Karpas-422 (cell line): ENCODE data around the gene ACO2. TPM values are rescaled to one million over a fixed set of nuclear protein-coding genes. Genes with fewer than 3 reads are reported as not detected.

Source experiments
- DNase-seq: peaks from one replicate; pipeline ENCODE4 v3.0.0-alpha.2; 2015
- H2AFZ ChIP-seq: fragments of 200-600 bp; sonication (generic); 2 replicates; pipeline ENCODE4 v1.6.1; 2014; ENCODE audit warnings: antibody characterized with exemption, low read length, mixed read lengths
- H3K27ac ChIP-seq: fragments of 200-600 bp; sonication (generic); 2 replicates; pipeline ENCODE4 v1.5.1; 2014; ENCODE audit warnings: mild to moderate bottlenecking, low read length, moderate library complexity
- H3K27me3 ChIP-seq: fragments of 200-600 bp; sonication (generic); 2 replicates; pipeline ENCODE4 v1.6.1; 2014; ENCODE audit warnings: low read length, mixed read lengths
- H3K36me3 ChIP-seq: fragments of 200-600 bp; sonication (generic); 2 replicates; pipeline ENCODE4 v1.6.1; 2014; ENCODE audit warnings: low read length, mixed read lengths; ENCODE audit not compliant: insufficient read depth
- H3K4me1 ChIP-seq: fragments of 200-600 bp; sonication (generic); 2 replicates; pipeline ENCODE4 v1.6.1; 2014; ENCODE audit warnings: mild to moderate bottlenecking, low read length, mixed read lengths
- H3K4me2 ChIP-seq: fragments of 200-600 bp; sonication (generic); 2 replicates; pipeline ENCODE4 v1.6.1; 2014; ENCODE audit warnings: low read length, low read depth, mild to moderate bottlenecking; ENCODE audit not compliant: poor library complexity, severe bottlenecking
- H3K4me3 ChIP-seq: fragments of 200-600 bp; sonication (generic); 2 replicates; pipeline ENCODE4 v1.5.1; 2014; ENCODE audit warnings: mild to moderate bottlenecking, antibody characterized with exemption, low read length, mixed read lengths
- H3K79me2 ChIP-seq: fragments of 200-600 bp; sonication (generic); 2 replicates; pipeline ENCODE4 v1.6.1; 2014; ENCODE audit warnings: mild to moderate bottlenecking, low read length, mixed read lengths
- H3K9ac ChIP-seq: fragments of 200-600 bp; sonication (generic); 2 replicates; pipeline ENCODE4 v1.6.0; 2014; ENCODE audit warnings: low read length
- H3K9me2 ChIP-seq: fragments of 200-600 bp; sonication (generic), shearing (Covaris generic); replicated peaks from 2 replicates; pipeline ENCODE4 v1.6.0; 2014; ENCODE audit warnings: mild to moderate bottlenecking, low read length, moderate library complexity; ENCODE audit not compliant: insufficient read depth
- H3K9me3 ChIP-seq: fragments of 300-700, 200-600 bp; sonication (generic); 2 replicates; pipeline ENCODE4 v1.6.1; 2014; ENCODE audit warnings: low read length, mixed read lengths
- H4K20me1 ChIP-seq: fragments of 200-600 bp; sonication (generic); 2 replicates; pipeline ENCODE4 v1.6.1; 2014; ENCODE audit warnings: mild to moderate bottlenecking, antibody characterized with exemption, low read length, low read depth; ENCODE audit not compliant: insufficient read depth
- total RNA-seq: library from RNA; depleted of rRNA; stranded (reverse); fragments of >200 nt; shearing (Covaris generic); gene quantifications from 2 replicates; pipeline ENCODE4 v1.2.3, GENCODE V29; 2014; ENCODE audit warnings: low replicate concordance

ACO2 gene
- total RNA-seq, 1 experiment from 2014 or later, result 67.7 TPM

DNA sequence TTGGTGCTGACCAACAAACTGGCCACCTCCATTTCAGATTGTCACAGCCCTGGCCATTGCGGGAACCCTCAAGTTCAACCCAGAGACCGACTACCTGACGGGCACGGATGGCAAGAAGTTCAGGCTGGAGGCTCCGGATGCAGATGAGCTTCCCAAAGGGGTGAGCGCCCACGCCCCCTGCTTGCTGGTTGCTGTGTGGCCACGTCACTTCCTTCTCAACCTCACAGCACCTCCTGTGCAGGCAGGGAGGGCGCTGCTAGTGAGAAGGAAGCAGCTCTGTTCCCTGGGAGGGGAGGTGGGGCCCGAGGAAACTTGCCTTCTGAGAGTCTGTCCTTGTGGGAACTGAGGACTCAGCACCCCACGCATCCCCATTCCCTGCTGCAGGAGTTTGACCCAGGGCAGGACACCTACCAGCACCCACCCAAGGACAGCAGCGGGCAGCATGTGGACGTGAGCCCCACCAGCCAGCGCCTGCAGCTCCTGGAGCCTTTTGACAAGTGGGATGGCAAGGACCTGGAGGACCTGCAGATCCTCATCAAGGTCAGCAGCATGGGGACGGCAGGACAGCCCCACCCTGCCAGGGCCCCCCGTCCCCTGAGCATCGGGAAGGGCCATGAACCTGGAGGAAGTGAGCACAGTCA, 56.0 kb downstream of the ACO2 start:
- Histone ChIP-seq H2AFZ (no peak overlapping the region), H3K4me3 (no peak overlapping the region), H3K9me2 (no peaks in the 10 kb centered on the region), H3K9me3 (no peaks in the 10 kb centered on the region), H3K79me2 (no peaks in the 10 kb centered on the region), H3K27ac (0 out of 2 replicates have a peak overlapping the region, but pooled peaks have one; percentile 4), H3K27me3 (no peaks in the 10 kb centered on the region), H3K4me2 (no peak overlapping the region), H4K20me1 (0 out of 2 replicates have a peak, but pooled peaks cover 7% of the 10 kb centered on the region), H3K4me1 (peaks cover 15% of the 10 kb centered on the region), H3K9ac (0 out of 2 replicates have a peak overlapping the region, but pooled peaks have one; percentile 28), H3K36me3 (peaks cover 18% of the 10 kb centered on the region)
- peak; percentile 81 for DNase-seq

DNA sequence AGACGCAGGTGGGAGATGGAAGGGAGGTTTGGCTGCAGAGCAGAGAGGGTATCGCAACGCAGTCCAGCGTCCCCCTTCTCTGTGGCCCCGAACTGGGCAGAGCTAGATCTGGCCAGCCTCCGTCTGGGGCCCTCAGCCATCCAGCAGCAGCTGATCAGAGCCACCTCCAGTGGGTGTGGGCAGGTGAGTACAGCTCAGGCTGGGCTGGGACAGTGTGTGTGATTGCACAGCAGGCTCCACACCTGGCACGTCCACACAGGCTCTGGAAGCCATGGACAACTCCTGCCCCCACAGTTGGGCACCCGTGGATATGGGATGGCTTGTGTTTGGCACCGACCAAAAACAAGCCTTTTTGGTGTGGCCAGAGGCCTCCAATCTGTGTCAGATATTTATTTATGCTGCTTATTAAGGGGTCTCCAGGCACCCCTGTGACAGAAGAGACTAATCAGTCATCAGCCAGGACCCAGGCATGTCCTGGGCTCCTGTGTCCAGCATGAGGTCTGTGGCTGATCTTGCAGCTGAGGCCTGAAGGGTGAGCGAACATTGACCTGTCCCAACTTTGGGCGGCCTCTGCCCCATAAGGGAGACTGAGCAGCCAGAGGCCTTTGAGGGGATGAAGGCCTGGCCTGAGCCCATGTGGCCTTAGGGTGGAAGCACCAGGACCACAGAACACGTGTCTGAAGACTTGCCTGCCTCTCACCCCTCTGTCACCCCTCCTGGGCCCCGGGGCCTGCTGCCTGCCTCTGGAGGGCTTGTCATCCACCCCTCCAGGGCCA, 56.7 kb downstream of the ACO2 start:
- Histone ChIP-seq H3K36me3 (peaks cover 20% of the 10 kb centered on the region), H3K9ac (0 out of 2 replicates have a peak overlapping the region, but pooled peaks have one; percentile 28), H3K4me3 (no peak overlapping the region)

DNA sequence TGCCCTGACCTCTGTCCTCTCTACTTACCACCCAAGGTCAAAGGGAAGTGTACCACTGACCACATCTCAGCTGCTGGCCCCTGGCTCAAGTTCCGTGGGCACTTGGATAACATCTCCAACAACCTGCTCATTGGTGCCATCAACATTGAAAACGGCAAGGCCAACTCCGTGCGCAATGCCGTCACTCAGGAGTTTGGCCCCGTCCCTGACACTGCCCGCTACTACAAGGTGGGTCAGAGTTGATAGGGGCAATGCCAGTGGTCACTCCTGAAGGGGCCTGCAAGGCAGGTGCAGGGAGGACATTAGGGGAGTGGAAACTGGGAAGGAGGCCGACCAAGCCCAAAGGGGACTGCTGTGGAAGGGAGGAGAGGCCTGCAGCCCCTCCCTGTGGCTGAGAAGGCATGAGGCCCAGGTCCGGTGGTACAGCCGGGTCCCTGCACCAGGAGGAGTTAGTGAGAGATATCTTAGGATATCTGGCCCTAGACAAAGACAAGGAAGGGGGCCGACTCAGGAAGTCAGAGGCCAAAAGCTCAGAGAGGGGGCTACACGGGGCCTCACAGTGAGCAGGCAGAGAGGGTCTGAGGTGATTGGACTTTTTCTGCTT, 57.4 kb downstream of the ACO2 start:
- Histone ChIP-seq H4K20me1 (0 out of 2 replicates have a peak, but pooled peaks cover 7% of the 10 kb centered on the region), H3K36me3 (peaks cover 27% of the 10 kb centered on the region), H3K9me2 (no peaks in the 10 kb centered on the region), H3K4me1 (peaks cover 15% of the 10 kb centered on the region), H3K4me3 (no peak overlapping the region), H2AFZ (no peak overlapping the region), H3K27ac (no peak overlapping the region), H3K27me3 (no peaks in the 10 kb centered on the region), H3K79me2 (0 out of 2 replicates have a peak, but pooled peaks cover 3% of the 10 kb centered on the region), H3K9me3 (no peaks in the 10 kb centered on the region), H3K4me2 (no peak overlapping the region), H3K9ac (no peak overlapping the region)
- no peak for DNase-seq

More for the DNA sequence above, 56.7 kb downstream of the ACO2 start:
- H4K20me1 ChIP-seq, result 0 out of 2 replicates have a peak, but pooled peaks cover 7% of the 10 kb centered on the region
- H3K9me3 ChIP-seq, result no peaks in the 10 kb centered on the region
- no peaks in the 10 kb centered on the region for H3K9me2 ChIP-seq
- no peak overlapping the region for H3K4me2 ChIP-seq
- peak; percentile 44 for DNase-seq
- H2AFZ ChIP-seq, result no peak overlapping the region
- no peaks in the 10 kb centered on the region for H3K27me3 ChIP-seq
- H3K27ac ChIP-seq, result no peak overlapping the region
- no peaks in the 10 kb centered on the region for H3K79me2 ChIP-seq
- peaks cover 15% of the 10 kb centered on the region for H3K4me1 ChIP-seq

DNA sequence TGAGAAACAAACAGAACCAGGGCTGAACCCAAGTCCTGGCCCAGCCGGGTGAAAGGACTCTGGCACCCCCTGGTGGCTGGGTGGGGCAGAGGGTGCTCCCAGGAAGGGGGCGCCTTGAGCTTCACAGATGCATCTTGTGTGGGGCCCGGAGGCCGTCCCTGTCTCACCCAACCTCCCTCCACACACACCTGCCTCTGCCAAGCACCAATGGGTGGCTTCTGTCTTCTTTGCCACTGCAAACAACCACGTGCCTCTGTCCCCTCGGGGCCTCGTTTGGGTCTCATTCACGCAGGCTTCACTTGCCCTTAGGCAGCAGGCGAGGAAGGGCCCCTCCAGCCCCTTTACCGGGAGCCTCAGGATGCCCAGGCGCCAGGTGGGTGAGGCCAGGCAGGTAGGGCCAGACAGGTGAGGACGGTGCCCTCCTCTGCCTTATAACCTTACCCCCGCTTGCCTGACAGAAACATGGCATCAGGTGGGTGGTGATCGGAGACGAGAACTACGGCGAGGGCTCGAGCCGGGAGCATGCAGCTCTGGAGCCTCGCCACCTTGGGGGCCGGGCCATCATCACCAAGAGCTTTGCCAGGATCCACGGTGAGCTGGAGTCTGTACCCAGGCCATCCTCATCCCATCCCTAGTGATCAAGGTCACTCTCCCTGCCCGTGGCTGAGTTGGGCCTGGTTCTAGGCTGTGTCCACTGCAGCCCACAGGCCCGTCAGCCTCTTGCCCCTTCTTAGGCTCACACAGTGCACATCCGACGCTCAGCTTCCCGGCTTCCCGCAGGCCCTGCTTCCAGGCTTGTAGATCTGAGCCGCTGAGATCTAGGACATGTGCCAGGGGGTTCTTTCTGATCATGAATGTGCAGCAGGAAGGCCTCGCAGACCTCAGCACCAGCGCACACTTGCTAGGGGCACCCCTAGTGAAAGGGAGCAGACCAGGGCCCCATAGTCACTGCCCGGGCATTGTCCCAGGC, 58.2 kb downstream of the ACO2 start:
- DNase-seq, result peak; percentile 90
- H3K27ac ChIP-seq, result no peak overlapping the region

DNA sequence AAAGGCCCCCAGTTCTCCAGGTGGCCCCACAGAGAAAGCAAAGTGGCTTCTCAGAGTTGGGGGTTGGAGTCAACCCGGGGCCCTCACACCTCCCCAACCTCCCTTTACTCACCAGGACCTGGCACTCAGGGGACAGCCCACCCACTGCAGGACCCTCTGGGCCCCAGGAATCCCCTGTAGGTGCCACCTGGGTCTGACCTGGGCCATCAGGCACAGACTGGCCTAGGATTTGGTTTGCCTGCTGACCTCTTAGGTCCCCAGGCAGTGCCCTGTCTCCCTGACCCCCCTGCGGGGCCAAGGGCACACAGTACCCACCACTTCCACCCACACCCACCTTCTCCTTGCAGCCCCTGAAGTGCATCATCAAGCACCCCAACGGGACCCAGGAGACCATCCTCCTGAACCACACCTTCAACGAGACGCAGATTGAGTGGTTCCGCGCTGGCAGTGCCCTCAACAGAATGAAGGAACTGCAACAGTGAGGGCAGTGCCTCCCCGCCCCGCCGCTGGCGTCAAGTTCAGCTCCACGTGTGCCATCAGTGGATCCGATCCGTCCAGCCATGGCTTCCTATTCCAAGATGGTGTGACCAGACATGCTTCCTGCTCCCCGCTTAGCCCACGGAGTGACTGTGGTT, 59.3 kb downstream of the ACO2 start:
- H2AFZ ChIP-seq, result no peak overlapping the region
- no peaks in the 10 kb centered on the region for H3K9me2 ChIP-seq
- H3K36me3 ChIP-seq, result peaks cover 43% of the 10 kb centered on the region
- H3K4me3 ChIP-seq, result no peak overlapping the region
- DNase-seq, result no peak
- H3K27ac ChIP-seq, result no peak overlapping the region
- no peaks in the 10 kb centered on the region for H3K27me3 ChIP-seq
- H3K4me1 ChIP-seq, result peaks cover 15% of the 10 kb centered on the region
- peaks cover 12% of the 10 kb centered on the region; the same call in 1 of the 2 replicates for H3K79me2 ChIP-seq
- peaks cover 10% of the 10 kb centered on the region; the same call in 1 of the 2 replicates for H4K20me1 ChIP-seq
- H3K9me3 ChIP-seq, result no peaks in the 10 kb centered on the region
- no peak overlapping the region for H3K4me2 ChIP-seq
- H3K9ac ChIP-seq, result no peak overlapping the region

More for the DNA sequence above, 58.2 kb downstream of the ACO2 start:
- no peak overlapping the region for H3K4me2 ChIP-seq
- H3K9ac ChIP-seq, result no peak overlapping the region
- H3K9me2 ChIP-seq, result no peaks in the 10 kb centered on the region
- no peaks in the 10 kb centered on the region for H3K9me3 ChIP-seq
- peaks cover 15% of the 10 kb centered on the region for H3K4me1 ChIP-seq
- H3K27me3 ChIP-seq, result no peaks in the 10 kb centered on the region
- H3K36me3 ChIP-seq, result peaks cover 34% of the 10 kb centered on the region
- H3K4me3 ChIP-seq, result no peak overlapping the region
- H2AFZ ChIP-seq, result no peak overlapping the region
- peaks cover 5% of the 10 kb centered on the region; the same call in 1 of the 2 replicates for H3K79me2 ChIP-seq
- H4K20me1 ChIP-seq, result 0 out of 2 replicates have a peak, but pooled peaks cover 7% of the 10 kb centered on the region

DNA sequence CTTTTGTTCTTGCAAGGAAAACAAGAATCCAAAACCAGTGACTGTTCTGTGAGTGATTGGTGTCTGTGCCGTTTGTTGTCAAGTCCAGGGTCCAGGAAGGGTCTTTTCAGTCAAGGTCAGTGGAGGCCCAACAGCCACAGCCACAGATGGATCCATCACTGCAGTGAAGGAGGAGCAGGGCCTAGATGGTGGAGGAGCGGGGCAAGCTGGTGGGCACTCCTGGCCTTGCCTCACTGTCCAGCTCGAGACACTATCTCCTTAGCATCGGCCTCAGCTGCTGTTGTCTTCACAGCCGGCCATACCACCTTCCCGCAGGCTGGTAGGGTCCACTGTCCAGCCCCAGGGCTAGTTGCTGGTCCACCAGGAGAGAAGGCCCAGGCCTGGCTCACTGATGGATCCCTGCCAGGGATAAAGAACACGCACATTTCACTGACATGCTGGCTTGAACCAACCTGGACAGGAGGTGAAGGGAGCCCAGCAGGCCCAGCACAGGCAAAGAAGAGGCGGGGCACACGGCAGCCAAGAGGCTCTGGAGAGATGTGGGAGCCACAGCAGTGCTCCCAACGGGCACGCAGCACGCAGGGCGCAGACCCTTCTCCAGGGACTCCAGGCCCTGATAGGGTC, 60.1 kb downstream of the ACO2 start:
- peaks cover 47% of the 10 kb centered on the region for H3K36me3 ChIP-seq
- H3K4me1 ChIP-seq, result peaks cover 14% of the 10 kb centered on the region
- H3K27ac ChIP-seq, result no peak overlapping the region
- H3K4me3 ChIP-seq, result no peak overlapping the region
- DNase-seq, result no peak
- no peak overlapping the region for H2AFZ ChIP-seq
- H3K9me2 ChIP-seq, result no peaks in the 10 kb centered on the region
- H3K9me3 ChIP-seq, result no peaks in the 10 kb centered on the region
- H3K27me3 ChIP-seq, result no peaks in the 10 kb centered on the region
- peaks cover 13% of the 10 kb centered on the region for H3K79me2 ChIP-seq
- peaks cover 14% of the 10 kb centered on the region; the same call in 1 of the 2 replicates for H4K20me1 ChIP-seq
- no peak overlapping the region for H3K4me2 ChIP-seq
- no peak overlapping the region for H3K9ac ChIP-seq
